ENCODE data around the gene IPMK.
"Not testable (repeated sequence)": the region's sequence is repeated elsewhere in the genome, so short reads cannot be mapped to it uniquely, and the experiment has no call there.

The IPMK gene

DNA sequence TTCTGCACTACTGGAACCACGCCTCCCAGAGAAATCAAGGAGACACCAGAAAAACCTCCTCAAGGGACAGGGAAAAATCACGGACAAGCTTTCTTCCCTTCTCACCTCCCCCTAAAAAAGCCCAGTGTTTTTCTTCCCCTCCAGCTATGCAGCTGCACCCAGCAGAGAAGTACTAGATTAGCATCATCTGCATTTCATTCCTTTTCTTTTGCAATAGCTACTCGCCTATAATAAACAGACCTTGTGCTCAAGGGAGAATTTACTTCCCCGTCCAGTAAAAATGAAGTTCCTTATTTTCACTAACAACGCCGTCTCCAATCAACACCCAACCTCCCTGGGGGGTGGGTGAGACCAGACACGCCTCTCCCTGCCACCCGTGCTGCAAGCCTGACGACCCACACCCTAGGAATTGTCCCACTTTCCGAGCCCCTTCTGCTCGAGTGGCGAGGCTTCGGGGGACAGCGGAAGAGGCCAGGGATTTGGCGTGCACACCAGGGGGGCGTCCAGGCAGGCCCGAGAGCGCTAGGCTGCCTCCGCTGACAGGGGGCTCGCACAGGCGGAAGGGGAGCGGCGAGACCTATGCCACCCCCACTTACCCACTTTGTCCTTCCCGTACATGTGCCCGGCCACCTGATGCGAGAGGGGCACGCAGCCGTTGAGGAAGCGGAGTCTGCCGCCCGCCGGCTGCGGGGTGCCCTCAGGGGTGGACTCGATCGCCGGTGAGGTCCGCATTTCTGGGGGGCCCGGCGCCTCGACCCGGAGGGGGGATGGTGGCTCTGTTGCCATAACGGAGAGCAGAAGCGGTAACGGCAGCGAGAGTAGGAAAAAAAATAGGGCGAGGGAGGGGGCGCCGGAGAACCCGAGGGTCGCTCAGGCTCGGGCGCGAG is 625 bp downstream of the IPMK start:
- DNase-seq: no peak

DNA sequence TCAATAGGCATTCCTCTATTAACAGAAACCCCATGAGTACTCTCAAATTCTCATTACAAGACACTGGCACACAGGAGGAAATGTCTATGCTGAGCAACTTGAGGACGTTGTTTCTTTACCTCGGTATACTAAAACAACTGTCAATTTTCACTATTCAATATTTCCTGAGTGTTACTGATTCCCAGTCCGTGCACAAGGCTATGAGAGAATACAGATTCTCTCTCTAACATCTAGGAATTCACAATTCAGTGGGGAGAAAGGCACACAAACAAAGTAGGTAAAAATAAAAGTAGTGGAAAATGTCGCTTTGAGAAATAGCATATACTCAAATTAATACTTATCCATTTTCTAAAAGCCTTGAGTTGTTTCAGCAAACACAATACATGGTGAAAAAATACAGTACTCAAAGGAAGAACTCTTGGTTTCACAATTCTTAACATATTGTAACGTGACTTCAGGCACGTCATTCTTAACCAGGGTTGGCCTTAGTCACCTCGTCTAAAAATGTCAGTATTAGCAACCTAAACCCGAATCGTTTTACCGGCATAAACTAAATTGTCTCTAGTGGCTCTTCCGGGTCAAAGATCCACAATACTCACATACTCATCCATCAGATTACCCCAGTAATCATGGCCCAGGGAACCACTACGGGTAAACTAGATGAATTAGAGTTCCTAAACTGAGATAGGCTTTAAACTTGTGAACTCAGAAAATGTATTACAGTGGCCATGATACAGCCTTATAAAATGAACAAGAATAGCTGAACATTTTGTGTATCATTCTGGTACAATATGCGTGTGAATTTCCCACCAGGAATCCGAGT is 1.5 kb downstream of the IPMK start:
- no peak for DNase-seq

DNA sequence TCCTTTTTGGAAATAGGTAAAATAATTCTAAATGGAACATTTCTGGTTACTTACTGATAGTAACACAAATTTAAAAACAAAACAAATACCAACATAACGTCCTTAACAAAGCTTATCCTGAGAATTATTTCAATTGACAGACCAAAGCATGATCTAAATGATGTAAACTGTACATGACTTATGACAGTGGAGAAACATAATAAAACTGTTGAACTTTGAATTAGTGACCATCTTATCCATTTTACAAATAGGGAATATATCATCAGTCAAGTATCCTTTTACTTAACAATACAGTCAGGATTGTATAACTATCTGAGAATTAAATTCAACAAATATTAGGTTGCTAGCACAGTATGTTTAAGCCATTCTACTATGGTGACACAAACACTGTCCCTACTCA is 2.4 kb downstream of the IPMK start:
- no peak for DNase-seq

DNA sequence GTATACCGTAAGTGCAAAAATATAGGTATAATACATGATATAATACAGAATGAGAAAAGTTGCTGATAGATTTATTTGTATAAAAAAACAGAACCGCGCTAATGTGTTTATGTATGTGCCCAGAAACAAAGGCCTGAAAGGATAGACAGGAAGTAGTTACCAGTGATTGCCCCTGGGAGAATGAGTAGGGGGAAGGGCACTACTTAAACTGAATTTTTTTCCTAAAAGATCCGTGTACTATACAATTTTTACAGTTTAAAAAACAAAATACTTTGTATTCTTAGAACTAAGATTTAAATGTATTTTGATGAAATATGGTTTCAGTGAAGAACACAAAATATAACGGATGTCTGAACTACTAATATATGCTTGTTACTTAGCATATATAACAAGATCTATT is 2.9 kb downstream of the IPMK start:
- no peak for DNase-seq

DNA sequence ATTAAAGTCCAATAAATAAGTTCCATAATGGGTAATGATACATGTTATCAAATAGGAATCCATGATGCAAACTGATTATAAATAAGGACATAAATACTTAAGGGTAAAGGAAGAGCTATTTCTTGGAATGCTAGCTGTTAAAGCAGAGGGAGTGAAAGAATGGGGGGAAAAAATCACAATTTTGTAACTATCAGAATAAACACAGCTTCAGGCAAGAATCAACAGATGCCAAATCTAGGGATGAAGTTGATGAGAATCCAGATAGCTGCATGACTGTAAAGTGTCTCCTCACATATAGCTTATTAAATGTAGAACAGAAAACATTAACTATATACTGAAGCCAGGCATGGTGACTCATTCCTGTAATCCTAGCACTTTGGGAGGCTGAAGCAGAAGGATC is 4.9 kb downstream of the IPMK start:
- DNase-seq: no peak

DNA sequence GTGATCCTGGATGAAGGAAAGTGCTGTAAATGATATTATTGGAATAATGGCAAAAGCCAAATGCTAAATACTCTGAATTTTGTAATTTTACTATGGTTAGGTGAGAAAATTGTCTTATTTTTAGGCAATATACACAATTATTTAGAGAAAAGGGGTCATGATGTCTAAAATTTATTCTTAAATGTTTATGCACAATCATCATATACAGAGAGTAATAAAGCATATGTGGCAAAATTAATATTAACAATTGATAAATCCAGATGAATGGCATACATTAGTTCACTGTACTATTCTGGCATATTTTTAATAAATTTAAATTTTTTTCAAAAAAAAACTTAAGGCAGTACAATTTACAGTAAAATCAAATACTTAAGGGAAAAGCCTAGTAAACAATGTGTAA is 7.4 kb downstream of the IPMK start:
- DNase-seq: no peak

DNA sequence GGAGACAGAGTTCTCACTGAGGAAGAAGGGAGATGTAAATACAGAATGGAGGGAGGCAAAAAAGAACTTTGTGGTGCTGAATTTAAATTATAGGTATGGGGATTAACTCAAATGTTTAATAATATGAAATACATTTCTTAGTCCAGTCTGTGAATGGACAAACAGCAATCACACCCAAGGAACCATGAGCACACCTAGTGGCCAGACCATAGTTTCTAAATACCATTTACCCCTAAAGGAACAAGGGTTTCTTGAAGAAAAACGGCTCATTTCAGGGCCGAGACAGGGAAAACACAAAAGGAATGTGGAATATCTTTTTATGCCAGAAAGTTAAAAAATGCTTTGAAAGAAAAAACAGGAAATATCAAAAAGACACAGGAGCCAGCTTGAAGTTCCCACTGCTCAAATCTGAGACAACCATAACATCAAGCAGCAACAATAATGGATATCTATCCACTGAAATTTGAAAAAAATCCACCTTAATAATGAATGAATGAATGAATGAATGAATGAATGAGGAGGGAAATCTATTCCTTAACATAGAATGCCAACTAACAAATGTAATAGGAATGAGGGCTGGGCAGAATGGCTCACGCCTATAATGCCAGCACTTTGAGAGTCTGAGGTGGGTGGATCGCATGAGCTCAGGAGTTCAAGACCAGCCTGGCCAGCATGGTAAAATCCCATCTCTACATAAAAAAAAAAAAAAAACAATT is 8.6 kb downstream of the IPMK start:
- no peak for DNase-seq

DNA sequence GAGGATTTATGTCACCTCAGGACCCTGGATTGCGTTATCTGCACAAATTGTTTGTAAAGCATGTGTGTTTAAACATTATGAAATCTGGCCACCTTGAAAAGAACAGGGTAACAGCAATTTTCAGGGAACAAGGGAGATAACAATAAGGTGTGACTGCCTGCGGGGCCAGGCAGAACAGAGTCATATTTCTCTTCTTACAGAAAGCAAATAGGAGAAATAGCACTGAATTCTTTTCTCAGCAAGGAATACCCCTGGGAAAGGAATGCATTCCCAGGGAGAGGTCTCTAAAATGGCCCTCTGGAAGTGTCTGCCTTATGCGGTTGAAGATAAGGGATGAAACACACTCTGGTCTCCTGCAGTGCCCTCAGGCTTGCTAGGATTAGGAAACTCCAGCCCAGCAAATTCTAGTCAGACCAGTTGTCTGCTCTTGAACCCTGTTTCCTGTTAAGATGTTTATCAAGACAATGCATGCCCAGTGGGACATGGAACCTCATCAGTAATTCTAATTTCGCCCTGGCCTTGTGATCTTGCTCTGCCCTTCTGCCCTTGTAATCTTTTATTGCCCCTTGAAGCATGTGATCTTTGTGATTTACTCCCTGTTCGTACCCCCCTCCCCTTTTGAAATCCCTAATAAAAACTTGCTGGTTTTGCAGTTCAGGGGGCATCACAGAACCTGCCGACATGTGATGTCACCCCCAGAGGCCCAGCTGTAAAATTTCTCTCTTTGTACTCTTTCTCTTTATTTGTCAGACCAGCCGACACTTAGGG is 11.5 kb downstream of the IPMK start:
- not testable (repeated sequence) for DNase-seq

DNA sequence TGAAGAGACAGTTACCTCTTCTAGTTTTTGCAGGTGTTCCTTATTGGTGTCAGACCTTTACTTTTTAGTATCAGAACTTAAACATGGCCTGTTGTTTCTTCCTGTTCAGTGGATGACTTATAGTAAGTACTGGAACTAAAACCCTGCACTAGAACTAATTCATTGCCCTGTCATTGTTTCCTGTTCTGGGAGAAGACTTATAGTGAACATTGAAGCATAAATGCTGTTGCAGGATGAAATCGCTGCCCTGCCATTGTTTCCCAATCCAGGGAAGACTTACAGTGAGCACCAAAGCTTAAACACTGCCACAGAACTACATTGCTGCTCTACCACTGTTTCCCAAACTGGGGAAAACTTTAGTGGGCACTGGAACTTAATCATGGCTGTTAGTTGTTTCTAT is 13.1 kb downstream of the IPMK start:
- no peak for DNase-seq

DNA sequence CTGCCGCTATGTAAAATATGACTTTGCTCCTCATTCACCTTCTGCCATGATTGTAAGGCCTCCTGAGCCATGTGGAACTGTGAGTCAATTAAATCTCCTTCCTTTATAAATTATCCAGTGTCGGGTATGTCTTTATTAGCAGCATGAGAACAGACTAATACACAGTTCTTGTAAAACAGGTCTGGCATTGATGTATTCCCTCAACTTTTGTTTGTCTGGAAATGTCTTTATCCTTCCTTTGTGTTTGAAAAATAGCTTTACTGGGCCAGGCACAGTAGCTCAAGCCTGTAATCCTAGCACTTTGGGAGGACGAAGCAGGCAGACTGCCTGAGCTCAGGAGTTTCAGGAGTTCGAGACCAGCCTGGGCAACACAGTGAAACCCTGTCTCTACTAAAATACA is 14.5 kb downstream of the IPMK start:
- DNase-seq: no peak

DNA sequence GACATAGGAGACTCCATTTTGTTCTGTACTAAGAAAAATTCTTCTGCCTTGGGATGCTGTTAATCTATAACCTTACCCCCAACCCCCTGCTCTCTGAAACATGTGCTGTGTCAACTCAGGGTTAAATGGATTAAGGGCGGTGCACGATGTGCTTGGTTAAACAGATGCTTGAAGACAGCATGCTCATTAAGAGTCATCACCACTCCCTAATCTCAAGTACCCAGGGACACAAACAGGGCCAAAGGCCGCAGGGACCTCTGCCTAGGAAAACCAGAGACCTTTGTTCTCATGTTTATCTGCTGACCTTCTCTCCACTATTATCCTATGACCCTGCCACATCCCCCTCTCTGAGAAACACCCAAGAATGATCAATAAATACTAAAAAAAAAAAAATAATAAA is 23.0 kb downstream of the IPMK start:
- DNase-seq: not testable (repeated sequence)

DNA sequence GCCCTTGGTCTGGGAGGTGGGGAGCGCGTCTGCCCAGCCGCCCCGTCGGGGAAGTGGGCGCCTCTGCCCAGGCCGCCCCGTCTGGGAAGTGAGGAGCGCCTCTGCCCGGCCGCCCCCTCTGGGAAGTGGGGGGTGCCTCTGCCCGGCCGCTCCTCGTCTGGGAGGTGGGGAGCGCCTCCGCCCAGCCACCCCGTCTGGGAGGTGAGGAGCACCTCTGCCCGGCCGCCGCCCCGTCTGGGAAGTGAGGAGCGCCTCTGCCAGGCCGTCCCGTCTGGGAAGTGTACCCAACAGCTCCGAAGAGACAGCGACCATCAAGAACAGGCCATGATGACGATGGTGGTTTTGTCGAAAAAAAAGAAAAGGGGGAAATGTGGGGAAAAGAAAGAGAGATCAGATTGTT is 23.5 kb downstream of the IPMK start:
- DNase-seq: not testable (repeated sequence)

DNA sequence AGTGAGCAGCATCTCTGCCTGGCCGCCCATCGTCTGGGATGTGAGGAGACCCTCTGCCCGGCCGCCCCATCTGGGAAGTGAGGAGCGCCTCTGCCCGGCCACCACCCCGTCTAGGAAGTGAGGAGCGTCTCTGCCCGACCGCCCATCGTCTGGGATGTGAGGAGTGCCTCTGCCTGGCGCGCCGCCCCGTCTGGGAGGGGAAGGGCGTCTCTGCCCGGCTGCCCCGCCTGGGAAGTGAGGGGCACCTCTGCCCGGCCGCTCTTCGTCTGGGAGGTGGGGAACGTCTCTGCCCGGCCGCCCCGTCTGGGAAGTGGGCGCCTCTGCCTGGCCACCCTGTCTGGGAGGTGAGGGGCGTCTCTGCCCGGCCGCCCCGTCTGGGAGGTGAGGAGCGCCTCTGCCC is 23.9 kb downstream of the IPMK start:
- DNase-seq: not testable (repeated sequence)

DNA sequence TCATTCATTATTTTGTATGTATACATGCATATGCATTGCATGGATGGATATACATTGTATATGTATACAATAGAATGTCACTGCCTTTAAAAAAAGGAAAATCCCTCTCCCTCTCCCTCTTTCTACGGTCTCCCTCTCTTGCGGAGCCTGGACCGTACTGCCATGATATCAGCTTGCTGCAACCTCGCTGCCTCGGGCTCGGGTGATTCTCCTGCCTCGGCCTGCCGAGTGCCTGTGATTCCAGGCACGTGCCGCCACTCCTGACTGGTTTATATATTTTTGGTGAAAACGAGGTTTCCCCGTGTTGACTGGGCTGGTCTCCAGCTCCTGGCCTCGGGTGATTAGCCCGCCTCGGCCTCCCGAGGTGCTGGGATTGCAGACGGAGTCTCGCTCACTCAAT is 24.4 kb downstream of the IPMK start:
- DNase-seq: no peak

DNA sequence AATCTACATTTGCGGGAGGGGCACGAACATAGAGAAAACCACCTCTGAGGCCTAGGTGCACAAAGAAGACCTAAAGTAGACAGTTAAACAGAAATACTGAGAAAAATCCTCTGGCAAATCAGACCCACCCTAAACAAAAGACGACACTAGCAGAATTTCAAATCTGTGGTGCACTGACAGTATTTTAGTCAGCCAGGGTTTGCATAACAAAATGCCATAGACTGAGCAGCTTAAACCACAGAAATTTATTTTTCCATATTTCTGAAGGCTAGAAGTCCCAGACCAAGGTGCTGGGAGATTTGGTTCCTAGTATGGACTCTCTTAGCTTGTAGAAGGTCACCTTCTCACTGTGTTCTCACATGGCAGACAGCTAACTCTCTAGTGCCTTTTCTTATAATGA is 26.3 kb downstream of the IPMK start:
- DNase-seq: no peak

DNA sequence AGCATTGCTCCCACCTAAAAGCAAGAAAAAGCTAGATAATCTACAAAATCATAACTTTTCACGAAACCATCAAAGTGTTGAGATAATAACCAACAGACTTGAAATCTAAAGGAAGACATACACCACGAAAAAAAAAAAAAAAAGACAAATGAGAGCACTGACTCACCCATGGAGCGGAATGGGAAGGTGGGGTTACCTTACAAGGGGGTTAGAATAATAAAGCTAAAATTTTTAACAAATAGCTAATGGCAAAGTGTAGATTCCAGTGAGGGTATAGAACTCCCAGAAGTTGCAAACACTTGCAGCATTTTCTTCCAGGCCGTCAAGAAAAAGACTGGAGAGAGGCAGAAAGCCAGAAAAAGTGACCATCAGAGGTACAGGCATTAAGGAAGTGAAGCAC is 27.2 kb downstream of the IPMK start:
- no peak for DNase-seq

DNA sequence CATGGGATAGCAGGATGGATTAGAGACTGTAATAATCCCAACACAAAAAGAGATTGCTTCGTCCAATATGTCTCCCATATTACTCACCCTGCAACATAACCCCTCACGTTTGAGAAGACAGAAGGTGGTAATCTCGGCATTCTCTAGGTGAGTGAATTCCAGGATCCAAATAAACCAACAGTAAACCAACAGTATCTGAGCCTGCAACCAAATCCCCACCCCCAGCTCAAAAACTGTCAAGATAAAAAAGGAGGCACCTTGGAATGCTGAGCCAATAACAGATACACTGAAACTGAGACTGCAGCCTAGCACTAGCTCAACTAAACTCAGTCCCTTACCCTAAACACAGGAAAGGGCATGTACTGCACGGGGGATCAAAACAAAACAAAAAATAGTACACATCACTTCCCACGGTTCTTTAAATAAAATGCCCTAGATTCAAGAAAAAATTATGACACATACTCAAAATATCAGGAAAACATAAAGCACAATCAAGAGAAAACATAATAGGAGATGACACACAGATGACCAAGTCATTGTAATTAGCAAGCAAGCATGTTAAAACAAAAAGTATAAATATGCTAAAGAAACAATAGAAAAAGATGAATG is 28.0 kb downstream of the IPMK start:
- DNase-seq: no peak

DNA sequence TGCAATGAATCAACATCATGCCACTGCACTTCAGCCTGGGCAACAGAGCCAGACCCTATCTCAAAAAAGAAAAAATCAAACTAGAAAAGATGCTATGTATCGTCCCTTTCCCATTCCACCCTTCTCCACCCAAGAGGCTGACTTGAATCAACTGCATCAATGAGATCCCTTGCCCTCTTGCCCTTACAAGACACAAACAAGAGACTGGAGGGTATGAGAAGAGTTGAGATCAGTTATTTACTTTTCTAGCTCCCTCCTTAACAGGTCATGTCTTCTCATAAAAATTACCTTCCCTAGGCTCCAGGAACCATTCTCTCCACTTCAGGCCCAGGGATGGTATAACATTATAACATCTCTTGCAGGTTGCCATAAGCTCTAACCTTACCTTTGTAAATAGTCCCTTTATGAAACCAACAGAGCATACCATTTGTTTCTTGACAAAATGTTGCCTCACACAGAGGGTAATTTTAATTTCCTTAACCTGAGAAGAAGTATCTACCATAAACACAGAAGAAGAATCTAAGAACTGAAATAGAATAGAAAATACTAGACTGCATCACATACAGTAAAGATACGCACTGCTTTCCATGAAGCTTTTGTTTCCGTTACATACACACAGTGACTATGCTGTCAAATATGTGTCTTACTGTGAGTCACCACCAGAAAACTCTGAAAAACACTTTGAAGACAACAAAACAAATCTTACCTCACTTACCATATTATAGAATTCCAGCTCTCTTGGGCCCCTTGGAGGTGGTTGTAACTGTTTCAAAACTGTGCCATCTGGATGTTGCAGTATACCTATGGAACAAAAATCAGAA is 30.5 kb downstream of the IPMK start:
- no peak for DNase-seq

DNA sequence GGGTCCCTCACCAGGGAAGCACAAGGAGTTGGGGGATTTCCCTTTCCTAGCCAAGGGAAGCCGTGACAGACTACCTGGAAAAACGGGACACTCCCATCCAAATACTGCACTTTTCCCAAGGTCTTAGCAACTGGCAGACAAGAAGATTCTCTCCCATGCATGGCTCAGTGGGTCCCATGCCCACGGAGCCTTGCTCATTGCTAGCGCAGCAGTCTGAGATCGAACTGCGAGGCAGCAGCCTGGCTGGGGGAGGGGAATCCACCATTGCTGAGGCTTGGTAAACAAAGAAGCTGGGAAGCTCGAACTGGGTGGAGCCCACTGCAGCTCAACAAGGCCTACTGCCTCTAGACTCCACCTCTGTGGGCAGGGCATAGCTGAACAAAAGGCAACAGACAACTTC is 37.8 kb downstream of the IPMK start:
- DNase-seq: not testable (repeated sequence)

DNA sequence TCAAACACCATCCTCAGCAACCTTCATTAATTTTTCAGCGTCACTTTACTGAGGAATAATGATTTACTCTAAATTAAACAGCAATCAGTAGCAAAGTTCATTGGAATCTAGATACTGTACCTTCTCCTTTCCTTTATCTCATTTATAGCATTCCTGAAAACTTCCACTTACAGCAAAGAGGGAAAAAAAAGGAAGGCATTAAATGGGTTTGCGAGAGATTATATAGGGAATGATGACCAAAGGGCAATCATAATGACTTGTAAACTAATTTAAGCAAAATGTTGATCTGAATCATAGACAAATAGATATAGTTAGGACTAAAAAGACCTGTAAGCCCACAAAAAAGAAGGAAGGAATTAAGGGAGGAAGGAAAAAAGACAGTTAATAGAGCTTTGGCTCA is 42.0 kb downstream of the IPMK start:
- DNase-seq: no peak

DNA sequence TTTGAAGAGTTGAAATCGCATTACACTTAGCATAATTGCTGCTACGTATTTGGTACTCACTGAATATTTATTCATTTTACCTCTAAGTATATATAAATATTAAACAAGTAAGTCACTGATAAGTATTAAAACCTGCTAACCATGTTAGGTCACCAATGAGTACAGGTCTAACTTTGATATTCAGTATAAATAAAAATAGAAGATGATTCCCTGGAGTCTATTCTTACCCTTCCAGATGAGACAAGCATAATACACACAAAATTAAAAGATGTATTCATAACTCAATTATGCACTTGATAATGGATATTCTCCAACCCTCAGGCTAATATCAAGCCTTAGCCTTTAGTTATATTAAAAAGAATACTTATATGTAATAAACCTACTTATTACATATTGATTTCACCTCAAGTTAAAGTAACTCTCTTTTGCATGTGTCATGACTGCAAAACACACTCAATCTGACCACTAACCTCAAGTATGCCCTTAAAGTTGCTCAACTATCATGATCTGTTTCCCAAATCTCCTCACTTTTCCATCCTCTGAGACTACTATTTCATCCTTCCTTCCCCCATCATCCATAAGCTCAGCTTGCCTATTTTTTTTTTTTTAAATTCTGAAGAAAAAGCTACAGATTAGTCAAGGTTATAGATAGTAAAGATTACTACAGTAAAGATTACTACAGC is 46.8 kb downstream of the IPMK start:
- DNase-seq: no peak
